Activated CD4-positive, alpha-beta T cell treated with anti-CD3 and anti-CD28 coated beads, Interleukin-2, Interleukin-4, amounts not matched to agents 100 ng/mL and 50 ng/mL, durations not matched to agents 16 hours and 8 hours (primary cell): ENCODE data around the gene CLCA1.

Experiments used
- DNase-seq: peaks from one replicate; pipeline ENCODE4 v3.0.0-alpha.2; 2020; ENCODE audit warnings: low spot score

Gene CLCA1

GRCh38 chr1:86503406-86504136 is 34.8 kb downstream of the CLCA1 start:
- no peak for DNase-seq

GRCh38 chr1:86504137-86504479 is 35.4 kb downstream of the CLCA1 start:
- no peak for DNase-seq

GRCh38 chr1:86504895-86505563 is 36.3 kb downstream of the CLCA1 start:
- no peak for DNase-seq

GRCh38 chr1:86505564-86505902 is 36.8 kb downstream of the CLCA1 start:
- DNase-seq = no peak

GRCh38 chr1:86507935-86508582 is 39.3 kb downstream of the CLCA1 start:
- DNase-seq = no peak

- no peak for DNase-seq
Observed at GRCh38 chr1:86508583-86508969, 39.8 kb downstream of the CLCA1 start.

- DNase-seq = no peak
Observed at GRCh38 chr1:86515597-86515996, 46.9 kb downstream of the CLCA1 start.

GRCh38 chr1:86516335-86516734 is 47.6 kb downstream of the CLCA1 start:
- DNase-seq = no peak

- DNase-seq = no peak
Observed at GRCh38 chr1:86517336-86517735, 48.6 kb downstream of the CLCA1 start.

GRCh38 chr1:86520789-86521521 is 52.2 kb downstream of the CLCA1 start:
- no peak for DNase-seq

GRCh38 chr1:86521522-86521891 is 52.8 kb downstream of the CLCA1 start:
- DNase-seq = no peak

GRCh38 chr1:86522240-86522639 is 53.5 kb downstream of the CLCA1 start:
- DNase-seq = no peak

- no peak for DNase-seq
Observed at GRCh38 chr1:86523670-86524354, 55.1 kb downstream of the CLCA1 start.

GRCh38 chr1:86527306-86527705 is 58.6 kb downstream of the CLCA1 start:
- DNase-seq = no peak

GRCh38 chr1:86530211-86530845 is 61.6 kb downstream of the CLCA1 start:
- no peak for DNase-seq

- DNase-seq = no peak
Observed at GRCh38 chr1:86537928-86538695, 69.4 kb downstream of the CLCA1 start.

- no peak for DNase-seq
Observed at GRCh38 chr1:86538775-86539174, 70.0 kb downstream of the CLCA1 start.

- no peak for DNase-seq
Observed at GRCh38 chr1:86541859-86542258, 73.1 kb downstream of the CLCA1 start.

- DNase-seq = no peak
Observed at GRCh38 chr1:86542631-86543030, 73.9 kb downstream of the CLCA1 start.

- no peak for DNase-seq
Observed at GRCh38 chr1:86546787-86547221, 78.1 kb downstream of the CLCA1 start, which contains the start of gene CLCA4. TSS of gene CLCA4 (plus strand) at chr1:86547078. CDS start at chr1:86547120, 42 bp downstream.

- no peak for DNase-seq
Observed at GRCh38 chr1:86548839-86549238, 80.1 kb downstream of the CLCA1 start.
